RWPE2 (cell line): ENCODE data around the gene ATG16L1.

Experiments used
- ATAC-seq: fragments of 200-7000 bp; cut with Tn5 transposase; 3 replicates; pipeline ENCODE4 v1.9.1; 2021; ENCODE audit warnings: low read depth
- DNase-seq: peaks from one replicate; pipeline ENCODE4 v3.0.0-alpha.2; 2020; ENCODE audit warnings: low spot score
- H3K27ac ChIP-seq: fragments of 450-650 bp; 2 replicates; pipeline ENCODE4 v1.5.1; 2017; ENCODE audit warnings: mild to moderate bottlenecking; ENCODE audit not compliant: poor library complexity, severe bottlenecking
- H3K27me3 ChIP-seq: fragments of 250-450 bp; sonication (Bioruptor Pico); 2 replicates; pipeline ENCODE4 v1.5.1; 2021; ENCODE audit warnings: mild to moderate bottlenecking, moderate library complexity; ENCODE audit not compliant: insufficient read depth, poor library complexity, severe bottlenecking
- H3K36me3 ChIP-seq: fragments of 250-450 bp; sonication (Bioruptor Pico); 2 replicates; pipeline ENCODE4 v1.5.1; 2020; ENCODE audit warnings: low read depth, mild to moderate bottlenecking, moderate library complexity
- H3K4me1 ChIP-seq: fragments of 250-450 bp; sonication (Bioruptor Pico); 2 replicates; pipeline ENCODE4 v1.5.1; 2021; ENCODE audit warnings: mild to moderate bottlenecking, moderate library complexity; ENCODE audit not compliant: insufficient read depth, poor library complexity, severe bottlenecking
- H3K4me3 ChIP-seq: fragments of 250-450 bp; sonication (Bioruptor Pico); 2 replicates; pipeline ENCODE4 v1.5.1; 2021; ENCODE audit warnings: mild to moderate bottlenecking, moderate library complexity; ENCODE audit not compliant: severe bottlenecking
- H3K9me3 ChIP-seq: fragments of 250-450 bp; sonication (Bioruptor Pico); 2 replicates; pipeline ENCODE4 v1.5.1; 2021; ENCODE audit warnings: mild to moderate bottlenecking, moderate library complexity; ENCODE audit not compliant: severe bottlenecking
- CTCF ChIP-seq: fragments of 450-650 bp; IDR thresholded peaks from one replicate; pipeline ENCODE4 v1.5.1; 2017; ENCODE audit warnings: mild to moderate bottlenecking, moderate library complexity; ENCODE audit not compliant: poor library complexity, severe bottlenecking

The ATG16L1 gene

GRCh38 chr2:233233618-233234230, 17.7 kb upstream of the ATG16L1 start:
- H3K4me1 ChIP-seq: no peaks in the 10 kb centered on the region
- H3K27me3 ChIP-seq: no peaks in the 10 kb centered on the region
- no peak for ATAC-seq
- no peaks in the 10 kb centered on the region for H3K36me3 ChIP-seq
- TF ChIP-seq CTCF: no peak
- H3K4me3 ChIP-seq: no peak overlapping the region
- DNase-seq: no peak
- H3K27ac ChIP-seq: no peak overlapping the region
- no peaks in the 10 kb centered on the region for H3K9me3 ChIP-seq

- no peak for DNase-seq
Observed at GRCh38 chr2:233234264-233234663, 17.2 kb upstream of the ATG16L1 start.

GRCh38 chr2:233234996-233235395, 16.5 kb upstream of the ATG16L1 start:
- TF ChIP-seq CTCF: no peak
- ATAC-seq: no peak
- no peak overlapping the region for H3K27ac ChIP-seq
- H3K9me3 ChIP-seq: no peaks in the 10 kb centered on the region
- H3K4me3 ChIP-seq: no peak overlapping the region
- H3K4me1 ChIP-seq: no peaks in the 10 kb centered on the region
- no peak for DNase-seq
- H3K27me3 ChIP-seq: no peaks in the 10 kb centered on the region
- no peaks in the 10 kb centered on the region for H3K36me3 ChIP-seq

More at GRCh38 chr2:233234264-233234663, 17.2 kb upstream of the ATG16L1 start:
- Histone ChIP-seq H3K4me3 (no peak overlapping the region), H3K27me3 (no peaks in the 10 kb centered on the region), H3K4me1 (no peaks in the 10 kb centered on the region), H3K36me3 (no peaks in the 10 kb centered on the region), H3K9me3 (no peaks in the 10 kb centered on the region), H3K27ac (no peak overlapping the region)
- ATAC-seq: no peak
- TF ChIP-seq CTCF: no peak

- no peak overlapping the region for H3K4me3 ChIP-seq
- no peaks in the 10 kb centered on the region for H3K36me3 ChIP-seq
- peaks cover 5% of the 10 kb centered on the region for H3K4me1 ChIP-seq
- no peak overlapping the region for H3K27ac ChIP-seq
- ATAC-seq (no peak), DNase-seq (no peak)
- TF ChIP-seq CTCF: no peak
- no peaks in the 10 kb centered on the region for H3K27me3 ChIP-seq
- no peaks in the 10 kb centered on the region for H3K9me3 ChIP-seq
Observed at GRCh38 chr2:233235977-233236376, 15.5 kb upstream of the ATG16L1 start.

- H3K4me1 ChIP-seq: peaks cover 14% of the 10 kb centered on the region
- H3K9me3 ChIP-seq: no peaks in the 10 kb centered on the region
- no peak for ATAC-seq
- no peak overlapping the region for H3K4me3 ChIP-seq
- no peaks in the 10 kb centered on the region for H3K36me3 ChIP-seq
- no peak overlapping the region for H3K27ac ChIP-seq
- no peaks in the 10 kb centered on the region for H3K27me3 ChIP-seq
- no peak for DNase-seq
- TF ChIP-seq CTCF: no peak
Observed at GRCh38 chr2:233236820-233237589, 14.5 kb upstream of the ATG16L1 start.
